ENCODE measurements around the gene PRKCA.

DNA sequence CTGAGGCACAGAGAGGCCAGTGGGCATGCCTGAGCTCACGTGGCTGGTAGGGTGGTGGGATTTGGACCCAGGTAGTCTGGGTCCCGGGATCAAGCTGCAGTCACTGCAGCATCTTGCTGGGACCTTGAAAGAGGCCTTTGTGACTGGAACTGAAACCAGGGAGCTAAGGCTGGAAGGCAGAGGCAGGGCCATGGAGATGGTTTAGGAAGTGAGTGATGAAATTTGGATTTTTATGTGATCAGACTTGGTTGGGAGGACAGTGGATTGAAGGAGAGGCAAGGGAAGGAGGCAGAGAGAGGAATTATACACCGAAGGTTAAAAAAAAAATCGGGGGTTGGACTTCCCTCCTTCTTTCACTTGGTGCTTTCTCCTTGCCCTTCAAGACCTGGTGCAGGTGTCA lies 277.1 kb downstream of the PRKCA start:
- TF ChIP-seq, protein P1, sequence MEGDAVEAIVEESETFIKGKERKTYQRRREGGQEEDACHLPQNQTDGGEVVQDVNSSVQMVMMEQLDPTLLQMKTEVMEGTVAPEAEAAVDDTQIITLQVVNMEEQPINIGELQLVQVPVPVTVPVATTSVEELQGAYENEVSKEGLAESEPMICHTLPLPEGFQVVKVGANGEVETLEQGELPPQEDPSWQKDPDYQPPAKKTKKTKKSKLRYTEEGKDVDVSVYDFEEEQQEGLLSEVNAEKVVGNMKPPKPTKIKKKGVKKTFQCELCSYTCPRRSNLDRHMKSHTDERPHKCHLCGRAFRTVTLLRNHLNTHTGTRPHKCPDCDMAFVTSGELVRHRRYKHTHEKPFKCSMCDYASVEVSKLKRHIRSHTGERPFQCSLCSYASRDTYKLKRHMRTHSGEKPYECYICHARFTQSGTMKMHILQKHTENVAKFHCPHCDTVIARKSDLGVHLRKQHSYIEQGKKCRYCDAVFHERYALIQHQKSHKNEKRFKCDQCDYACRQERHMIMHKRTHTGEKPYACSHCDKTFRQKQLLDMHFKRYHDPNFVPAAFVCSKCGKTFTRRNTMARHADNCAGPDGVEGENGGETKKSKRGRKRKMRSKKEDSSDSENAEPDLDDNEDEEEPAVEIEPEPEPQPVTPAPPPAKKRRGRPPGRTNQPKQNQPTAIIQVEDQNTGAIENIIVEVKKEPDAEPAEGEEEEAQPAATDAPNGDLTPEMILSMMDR (IDR thresholded peaks at IDR 0.05) = no peak
- TF ChIP-seq ZFX (IDR thresholded peaks at IDR 0.05; ENCODE audit: borderline replicate concordance) = no peak
